AG09309 (cell line): Measurements from ENCODE around the gene RTP5.
"Not testable (repeated sequence)": the region's sequence is repeated elsewhere in the genome, so short reads cannot be mapped to it uniquely, and the experiment has no call there.

Experiments
- DNase-seq: peaks from one replicate; pipeline ENCODE4 v3.0.0-alpha.2; 2010; ENCODE audit warnings: low read depth
- H3K4me3 ChIP-seq: 2 replicates; pipeline ENCODE4 v1.5.1; 2011; ENCODE audit warnings: mild to moderate bottlenecking, low read depth, low read length, moderate library complexity; ENCODE audit not compliant: control insufficient read depth
- TF ChIP-seq, protein P1 (sequence below): IDR thresholded peaks from 2 replicates; pipeline ENCODE4 v1.5.1; 2011; ENCODE audit warnings: mild to moderate bottlenecking, low read depth, low read length, inconsistent platforms; ENCODE audit not compliant: insufficient read depth, control insufficient read depth; ENCODE audit errors: missing control alignments

The RTP5 gene

DNA sequence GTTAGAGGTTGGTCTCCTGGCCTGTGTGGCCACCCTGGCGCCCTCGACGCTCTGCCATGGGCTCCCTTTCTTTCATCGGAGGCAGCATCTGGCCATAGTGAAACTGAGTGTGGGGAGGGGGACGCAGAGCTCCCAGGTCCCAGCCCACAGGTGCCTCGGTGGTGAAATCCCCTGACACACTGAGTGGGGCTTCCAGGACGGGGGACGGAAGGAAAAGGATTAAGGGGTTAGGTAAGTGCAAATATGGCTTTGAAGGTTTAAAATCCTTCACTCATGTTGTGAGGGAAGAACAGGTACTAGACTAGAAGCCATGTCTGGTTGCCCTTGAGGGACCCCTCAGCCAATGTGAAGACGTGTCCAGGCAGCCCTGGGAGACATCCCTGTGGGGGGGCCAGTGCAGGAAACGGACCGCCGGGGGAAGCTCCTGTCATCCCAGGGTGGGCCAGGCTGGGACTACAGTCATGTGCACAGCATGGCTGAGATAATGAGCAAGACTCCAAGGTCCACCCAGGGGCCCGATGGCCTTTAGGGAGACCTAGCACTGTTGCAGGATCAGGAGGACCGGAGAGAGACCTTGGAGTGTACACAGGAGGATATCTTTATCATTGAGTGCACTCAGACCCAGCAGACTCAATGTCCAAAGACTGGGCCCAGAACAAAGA is 36.3 kb downstream of the RTP5 start:
- TF ChIP-seq, protein P1, sequence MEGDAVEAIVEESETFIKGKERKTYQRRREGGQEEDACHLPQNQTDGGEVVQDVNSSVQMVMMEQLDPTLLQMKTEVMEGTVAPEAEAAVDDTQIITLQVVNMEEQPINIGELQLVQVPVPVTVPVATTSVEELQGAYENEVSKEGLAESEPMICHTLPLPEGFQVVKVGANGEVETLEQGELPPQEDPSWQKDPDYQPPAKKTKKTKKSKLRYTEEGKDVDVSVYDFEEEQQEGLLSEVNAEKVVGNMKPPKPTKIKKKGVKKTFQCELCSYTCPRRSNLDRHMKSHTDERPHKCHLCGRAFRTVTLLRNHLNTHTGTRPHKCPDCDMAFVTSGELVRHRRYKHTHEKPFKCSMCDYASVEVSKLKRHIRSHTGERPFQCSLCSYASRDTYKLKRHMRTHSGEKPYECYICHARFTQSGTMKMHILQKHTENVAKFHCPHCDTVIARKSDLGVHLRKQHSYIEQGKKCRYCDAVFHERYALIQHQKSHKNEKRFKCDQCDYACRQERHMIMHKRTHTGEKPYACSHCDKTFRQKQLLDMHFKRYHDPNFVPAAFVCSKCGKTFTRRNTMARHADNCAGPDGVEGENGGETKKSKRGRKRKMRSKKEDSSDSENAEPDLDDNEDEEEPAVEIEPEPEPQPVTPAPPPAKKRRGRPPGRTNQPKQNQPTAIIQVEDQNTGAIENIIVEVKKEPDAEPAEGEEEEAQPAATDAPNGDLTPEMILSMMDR, result no peak

DNA sequence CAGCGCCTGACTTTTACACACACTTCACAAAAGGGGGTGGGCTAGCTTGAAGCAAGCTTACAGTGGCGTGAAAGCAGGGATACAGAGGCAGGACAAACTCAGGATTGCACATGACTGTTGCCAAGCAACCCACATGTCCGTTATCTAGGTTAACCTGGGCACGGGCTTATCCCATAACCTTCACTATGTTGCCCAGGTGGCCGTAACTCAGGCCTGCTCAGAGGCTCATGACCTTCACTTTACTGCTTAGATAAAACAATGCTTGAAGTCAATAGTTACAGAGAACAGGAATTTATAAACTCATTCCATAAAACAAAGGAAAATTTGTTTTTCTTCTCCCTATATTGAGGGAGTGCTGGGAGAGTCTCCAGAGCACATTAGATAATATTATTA is 36.8 kb downstream of the RTP5 start:
- not testable (repeated sequence) for H3K4me3 ChIP-seq, DNase-seq

More for the DNA sequence above, 36.3 kb downstream of the RTP5 start:
- no peak for DNase-seq
- no peak overlapping the region for H3K4me3 ChIP-seq

DNA sequence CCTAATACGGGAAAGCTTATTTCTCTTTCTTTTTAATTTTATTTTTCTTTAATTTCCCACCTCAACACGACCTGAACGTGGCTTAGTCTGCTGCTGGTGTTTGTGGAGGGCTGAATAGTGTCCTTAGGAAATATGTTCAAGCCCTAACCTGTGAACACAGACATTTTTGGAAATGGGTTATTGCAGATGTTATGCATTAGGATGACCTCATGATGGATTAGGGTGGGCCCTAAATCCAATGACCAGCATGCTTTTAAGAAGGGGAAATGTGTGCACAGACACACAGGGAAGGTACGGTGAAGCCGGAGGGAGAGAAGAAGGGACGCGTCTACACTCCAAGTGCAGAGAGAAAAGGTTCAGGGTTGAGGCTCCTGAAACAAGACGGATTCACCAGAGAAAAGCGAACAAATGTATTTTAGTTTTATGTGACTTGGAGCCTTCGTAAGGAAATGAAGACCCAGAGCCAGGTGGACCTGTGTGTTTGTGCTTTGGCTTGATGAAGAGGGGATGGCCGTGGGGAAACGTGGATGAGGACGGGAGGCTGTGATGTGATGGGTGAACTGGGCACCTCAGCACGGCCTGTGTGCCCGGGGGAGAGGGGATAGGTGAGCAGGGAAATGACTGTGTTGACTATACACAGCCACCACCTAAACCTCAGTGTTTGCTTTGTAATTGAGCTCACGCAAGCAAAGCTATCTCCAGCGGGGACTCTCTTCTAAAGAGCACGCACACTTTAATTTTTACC is 37.5 kb downstream of the RTP5 start:
- H3K4me3 ChIP-seq, result no peak overlapping the region
- TF ChIP-seq, protein P1, result no peak
- no peak for DNase-seq

- DNase-seq, H3K4me3 ChIP-seq: not testable (repeated sequence)
These were observed 38.3 kb downstream of the RTP5 start for GRCh38 chr2:241907831-241908230.

DNA sequence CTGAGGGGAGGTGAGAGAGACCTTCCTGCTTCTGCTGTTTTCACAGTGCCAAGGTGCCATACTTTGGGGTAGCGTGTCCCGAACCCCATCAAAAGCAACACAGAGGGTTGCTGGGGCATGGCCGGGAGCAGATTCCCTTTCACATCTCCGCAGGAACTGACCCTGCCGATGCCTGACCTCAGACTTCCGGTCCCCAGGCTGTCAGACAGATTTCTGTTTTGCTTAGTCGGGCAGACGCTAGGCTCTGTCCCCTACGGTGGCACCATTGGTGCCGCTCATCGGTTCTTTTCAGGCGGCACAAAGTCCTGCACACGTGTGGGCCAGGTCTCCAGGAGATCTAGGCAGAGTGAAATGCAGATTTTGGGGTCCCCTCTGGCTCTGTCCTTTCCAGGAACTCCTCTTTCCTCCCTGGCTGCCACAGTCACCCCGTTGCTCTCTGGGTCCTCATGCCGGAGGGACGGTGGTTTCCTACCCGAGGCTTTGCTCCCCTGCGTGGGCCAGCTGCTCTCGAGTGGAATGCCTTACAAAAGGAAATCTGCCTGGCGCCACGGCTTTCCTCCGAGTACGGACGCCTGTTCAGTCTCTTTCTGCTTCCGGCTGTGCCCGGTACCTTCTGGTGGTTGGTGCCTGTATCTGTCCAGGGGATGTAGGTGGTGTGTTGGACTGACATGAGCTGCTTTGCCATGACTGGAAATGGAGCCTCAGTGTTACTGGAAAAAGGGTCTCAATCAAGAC is 39.3 kb downstream of the RTP5 start:
- DNase-seq, result no peak
- H3K4me3 ChIP-seq, result no peak overlapping the region
- TF ChIP-seq, protein P1, result no peak

GRCh38 chr2:241909769-241910168 is 40.2 kb downstream of the RTP5 start:
- DNase-seq, result no peak
- no peak overlapping the region for H3K4me3 ChIP-seq
- TF ChIP-seq, protein P1, result no peak

- no peak overlapping the region for H3K4me3 ChIP-seq
- DNase-seq, result no peak
- TF ChIP-seq, protein P1, result no peak
These were observed 41.3 kb downstream of the RTP5 start for GRCh38 chr2:241910604-241911520.
